ENCODE data around the gene SERPINA3. TPM values are rescaled to one million over a fixed set of nuclear protein-coding genes. Genes with fewer than 3 reads are reported as not detected.

The SERPINA3 gene
- total RNA-seq = 0.99 TPM

GRCh38 chr14:94612174-94612573 is at the start of gene SERPINA3:
SERPINA3 (plus strand) TSS chr14:94612391; CDS start chr14:94614442, 2,051 bp downstream.

GRCh38 chr14:94581127-94581999 is 30.8 kb upstream of the SERPINA3 start, which contains the start of gene SERPINA5:
SERPINA5 (plus strand) TSS chr14:94581426; CDS start chr14:94587363, 5,937 bp downstream.

Other genes starting within 250 kb of the SERPINA3 start
- gene SERPINA2, start 245.7 kb upstream of the SERPINA3 start, total RNA-seq = not detected
- 6.8 TPM for gene SERPINA1, start 223.8 kb upstream of the SERPINA3 start, total RNA-seq
- gene SERPINA11, start 159.6 kb upstream of the SERPINA3 start, total RNA-seq = not detected
- gene SERPINA9, start 136.2 kb upstream of the SERPINA3 start, total RNA-seq = not detected
- 0.22 TPM for gene SERPINA12, start 102.9 kb upstream of the SERPINA3 start, total RNA-seq
- not detected for gene SERPINA4, start 50.9 kb upstream of the SERPINA3 start, total RNA-seq
- gene SERPINA5, start 31.0 kb upstream of the SERPINA3 start, total RNA-seq = 0.66 TPM
- gene GSC, start 157.7 kb downstream of the SERPINA3 start, total RNA-seq = 2.0 TPM

Data from camera-type eye (tissue), 1 donor.